Fibroblast of skin of abdomen (primary cell): Measurements from ENCODE around the gene ABCB10.

Experiments
- DNase-seq: peaks from one replicate; pipeline ENCODE4 v3.0.0-alpha.2; 2013

ABCB10 gene

DNA sequence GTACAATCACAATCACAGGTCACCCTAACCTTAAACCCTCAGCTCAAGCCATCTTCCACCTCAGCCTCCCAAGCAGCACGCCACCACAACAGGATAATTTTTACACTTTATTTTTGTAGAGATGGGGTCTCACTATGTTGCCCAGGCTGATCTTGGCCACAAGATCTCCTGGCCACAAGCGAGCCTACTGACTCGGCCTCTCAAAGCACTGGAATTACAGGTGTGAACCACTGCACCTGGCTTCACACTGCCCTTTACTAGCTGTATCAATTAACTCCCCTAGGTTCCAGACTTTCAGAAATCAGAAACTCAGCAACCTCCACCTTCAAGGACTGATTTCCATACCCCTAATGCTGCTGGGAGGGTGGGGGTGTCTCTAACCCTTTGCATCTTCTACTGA lies 87.3 kb downstream of the ABCB10 start:
- no peak for DNase-seq

DNA sequence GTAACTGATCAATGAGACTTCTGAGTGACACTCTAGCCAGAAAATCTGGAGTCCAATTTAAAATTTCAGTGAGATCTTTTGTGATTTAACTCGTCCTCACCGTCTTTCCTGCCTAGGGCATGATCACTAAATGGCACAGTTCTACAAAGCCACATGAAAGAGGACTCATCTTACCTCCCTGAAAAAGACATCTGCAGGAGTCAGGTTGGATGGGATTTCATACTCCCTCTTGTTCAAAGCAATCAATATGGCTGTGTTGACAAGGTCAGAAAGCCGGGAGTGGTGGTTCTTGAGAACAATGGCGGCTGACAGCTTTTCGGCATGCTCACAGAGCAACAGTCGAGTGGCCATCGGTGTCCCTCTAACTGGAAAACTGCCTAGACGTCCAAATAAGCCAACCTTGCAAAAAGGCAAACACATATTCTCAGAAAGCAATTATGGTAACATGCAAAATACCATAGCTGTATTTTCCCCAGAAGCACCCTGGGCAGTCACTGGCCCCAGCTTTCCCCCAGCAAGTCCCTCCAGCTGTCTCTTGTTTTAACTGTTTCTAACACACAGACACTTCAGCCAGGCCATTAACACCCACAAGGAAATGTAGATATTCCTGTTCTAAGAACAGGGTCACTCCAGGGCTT lies 88.0 kb downstream of the ABCB10 start:
- no peak for DNase-seq

GRCh38 chr1:229466887-229467286 lies 91.6 kb downstream of the ABCB10 start:
- no peak for DNase-seq
